ENCODE data around the gene TFEB.

The TFEB gene

DNA sequence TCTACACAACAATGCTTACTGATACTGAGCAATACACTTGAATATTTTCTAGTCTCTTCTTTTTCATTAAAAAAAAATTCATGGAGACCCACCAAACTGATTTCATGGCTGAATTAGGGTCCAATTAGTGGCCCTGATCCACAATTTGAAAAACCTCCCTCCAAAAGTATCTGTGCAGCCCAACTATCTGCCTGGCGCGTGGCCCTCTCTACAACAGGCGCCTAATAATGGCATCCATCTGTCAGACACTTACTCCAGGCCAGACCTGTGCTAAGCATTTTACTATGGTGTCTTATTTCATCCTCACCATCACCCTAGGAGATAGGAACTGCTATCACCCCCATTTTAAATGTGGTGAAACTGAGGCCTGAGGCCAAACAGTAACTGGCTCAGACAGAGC lies 14.0 kb downstream of the TFEB start:
- DNase-seq = no peak

DNA sequence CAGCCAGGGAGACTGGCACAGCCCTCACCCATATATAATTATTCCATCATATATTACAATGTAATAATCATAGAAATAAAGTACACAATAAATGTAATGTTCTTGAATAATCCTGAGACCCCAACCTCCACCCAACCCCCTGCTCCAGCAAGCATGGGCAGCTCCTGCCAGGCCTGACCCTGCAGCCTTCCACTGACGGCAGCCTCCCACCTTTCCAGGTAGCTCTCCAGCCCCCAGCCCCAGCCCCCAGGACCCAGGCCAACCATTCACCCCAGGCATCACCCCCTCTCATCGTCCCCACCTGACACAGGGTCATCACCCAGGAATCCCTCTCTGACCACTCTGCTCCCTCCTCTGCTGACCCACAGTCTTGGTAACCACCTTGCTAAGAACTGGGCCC lies 14.6 kb downstream of the TFEB start:
- no peak for DNase-seq

DNA sequence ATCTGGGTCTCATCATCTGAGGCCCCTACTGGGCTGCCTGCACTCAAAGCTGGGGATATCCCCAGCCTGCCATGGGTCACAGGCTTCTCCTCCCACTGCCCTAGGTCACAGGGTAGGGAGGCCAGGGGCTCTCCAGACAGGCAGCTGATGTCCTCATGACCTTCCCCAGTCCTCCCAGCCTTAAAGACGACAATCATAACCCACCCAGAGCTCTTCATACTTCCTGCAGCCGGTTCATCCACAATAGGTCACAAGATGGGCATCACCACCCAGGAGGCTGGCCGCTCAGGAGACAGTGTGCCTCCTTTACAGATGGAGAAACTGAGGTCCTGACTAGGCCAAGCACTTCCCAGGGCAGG lies 15.2 kb downstream of the TFEB start:
- no peak for DNase-seq

DNA sequence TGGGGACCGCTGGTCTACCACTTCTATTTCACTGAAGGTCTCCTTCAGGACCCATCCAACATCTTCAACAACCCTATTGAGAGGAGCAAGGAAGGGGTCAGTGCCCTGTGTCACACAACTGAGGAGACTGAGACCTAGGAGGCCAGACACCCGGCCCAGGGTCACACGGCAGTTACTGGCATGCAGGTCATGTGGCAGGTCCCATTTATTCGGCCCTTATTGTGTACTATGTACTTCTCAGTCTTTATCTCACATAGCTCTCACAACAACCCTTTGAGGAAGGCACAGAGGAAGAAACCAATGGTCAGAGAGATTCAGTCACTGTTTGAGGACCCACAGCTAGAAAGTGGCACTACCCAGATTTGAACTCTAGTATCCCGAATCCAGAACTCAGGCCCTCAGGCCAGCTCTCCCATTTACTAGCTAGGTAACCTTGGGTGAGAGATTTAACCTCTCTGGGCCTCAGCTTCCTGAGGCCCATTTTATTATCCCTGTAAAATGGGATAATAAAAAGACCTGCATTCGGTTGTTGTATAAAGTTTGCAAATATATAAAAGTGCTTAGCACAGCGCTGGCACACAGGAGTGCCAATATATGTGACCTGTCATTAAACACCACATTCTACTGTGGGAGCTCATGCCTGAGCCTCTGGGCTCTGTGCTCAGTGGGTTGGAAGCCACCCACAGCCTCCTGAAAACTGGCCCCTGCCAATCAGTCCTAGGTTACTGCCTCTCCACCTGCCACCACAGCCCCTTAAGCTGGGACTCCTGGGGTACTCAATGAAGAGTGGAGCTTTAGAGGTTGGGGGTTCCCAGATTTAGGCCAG lies 15.8 kb downstream of the TFEB start:
- DNase-seq = no peak

DNA sequence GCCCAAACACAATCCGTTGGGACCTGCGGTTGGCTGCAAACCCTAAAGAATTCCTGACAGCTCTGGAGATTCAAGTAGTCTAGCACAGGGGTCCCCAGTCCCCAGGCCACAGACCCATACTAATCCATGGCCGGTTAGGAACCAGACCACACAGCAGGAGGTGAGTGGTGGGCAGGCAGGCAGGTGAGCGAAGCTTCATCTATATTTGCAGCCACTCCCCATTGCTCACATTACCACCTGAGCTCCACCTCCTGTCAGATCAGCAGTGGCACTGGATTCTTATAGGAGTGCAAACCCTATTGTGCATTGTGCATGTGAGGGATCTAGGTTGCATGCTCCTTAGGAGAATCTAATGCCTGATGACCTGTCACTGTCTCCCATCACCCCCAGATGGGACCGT lies 16.6 kb downstream of the TFEB start:
- no peak for DNase-seq

DNA sequence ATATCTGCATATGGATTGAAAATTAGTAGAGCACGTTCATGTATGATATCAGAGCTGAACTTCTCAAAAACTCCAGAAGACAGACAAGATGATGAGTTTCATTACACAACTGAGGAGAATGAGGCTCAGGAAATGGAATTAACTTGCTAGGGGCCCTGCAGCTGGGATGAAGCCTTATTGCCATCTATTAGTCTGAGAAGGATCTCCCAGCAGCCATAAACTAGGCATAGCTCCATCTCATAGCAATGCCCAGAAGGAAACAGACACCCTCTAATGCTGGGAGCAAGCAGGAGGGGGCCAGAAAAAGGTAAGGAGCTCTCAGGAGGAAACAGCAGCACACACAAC lies 18.0 kb downstream of the TFEB start:
- DNase-seq = no peak

DNA sequence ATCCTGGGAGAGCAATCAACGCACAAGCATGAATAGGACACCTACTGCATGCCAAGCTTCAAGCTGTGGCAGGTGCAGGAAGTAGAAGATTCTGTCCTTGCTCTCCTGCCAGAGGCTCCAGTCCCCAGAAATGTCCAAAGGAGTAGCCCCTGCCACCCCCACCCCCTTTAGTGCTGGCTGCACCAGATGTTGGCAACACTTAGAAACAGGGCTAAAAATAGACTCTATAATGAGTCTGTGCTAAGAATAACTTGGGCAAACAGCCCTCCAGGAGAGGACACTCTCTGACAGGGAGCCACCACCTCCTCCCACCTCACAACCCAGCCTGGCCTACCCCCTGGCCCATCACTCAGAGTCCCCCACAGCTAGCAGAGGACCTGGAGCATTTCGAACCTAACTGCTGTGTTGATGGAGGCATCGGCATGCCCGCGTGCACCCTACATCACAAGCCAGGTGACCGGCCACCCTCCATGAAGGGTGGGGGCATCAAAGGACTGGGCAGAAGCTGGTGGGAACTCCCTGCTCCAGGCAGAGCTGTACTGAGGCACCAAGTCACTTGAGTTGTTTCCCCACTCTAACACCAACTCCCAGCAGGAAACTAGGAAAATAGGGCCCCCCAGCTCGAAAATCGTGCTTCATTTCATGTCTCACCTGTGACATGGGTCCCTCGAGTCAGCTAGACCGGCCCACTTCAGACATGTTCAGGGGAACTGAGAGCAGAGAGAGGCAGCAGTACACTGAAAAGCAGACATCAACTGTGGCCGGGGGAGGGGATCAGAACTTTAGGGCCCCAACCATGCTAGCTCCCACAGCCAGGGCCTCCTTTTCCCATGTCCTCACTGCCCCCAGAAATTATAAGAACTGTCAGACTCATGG lies 18.7 kb downstream of the TFEB start:
- DNase-seq = no peak

DNA sequence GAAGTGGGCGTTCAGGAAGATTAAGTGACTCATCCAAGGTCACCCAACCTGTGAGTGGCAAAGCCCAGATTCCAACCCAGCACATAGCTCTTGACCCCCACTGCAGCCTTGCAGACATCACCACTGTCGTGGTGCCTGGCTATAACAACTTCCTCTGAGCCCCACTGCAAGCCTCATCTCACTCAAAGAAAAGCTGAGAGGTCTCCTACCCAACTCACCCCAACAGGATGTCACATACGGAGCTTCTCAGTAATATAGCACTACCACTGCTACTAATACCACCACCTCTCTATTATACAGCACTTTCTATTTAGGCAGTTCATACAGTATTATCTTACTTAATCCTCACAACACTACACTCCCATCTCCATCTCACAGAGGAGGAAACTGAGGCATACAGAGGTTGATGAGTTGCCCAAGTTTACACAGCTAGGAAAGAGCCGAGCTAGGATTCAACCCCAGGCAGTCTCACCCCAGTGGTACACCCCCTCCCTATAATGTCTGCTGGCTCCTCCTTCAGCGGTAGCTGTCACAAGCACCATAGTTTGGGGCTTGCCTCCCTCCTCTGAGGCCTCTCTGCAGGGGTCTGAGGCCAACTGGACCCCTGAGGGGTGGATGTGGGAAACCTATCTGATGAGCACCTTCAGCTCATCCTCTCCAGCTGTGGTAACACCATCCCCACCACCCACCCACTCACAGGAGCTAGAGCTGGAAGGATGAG lies 19.5 kb downstream of the TFEB start:
- no peak for DNase-seq

DNA sequence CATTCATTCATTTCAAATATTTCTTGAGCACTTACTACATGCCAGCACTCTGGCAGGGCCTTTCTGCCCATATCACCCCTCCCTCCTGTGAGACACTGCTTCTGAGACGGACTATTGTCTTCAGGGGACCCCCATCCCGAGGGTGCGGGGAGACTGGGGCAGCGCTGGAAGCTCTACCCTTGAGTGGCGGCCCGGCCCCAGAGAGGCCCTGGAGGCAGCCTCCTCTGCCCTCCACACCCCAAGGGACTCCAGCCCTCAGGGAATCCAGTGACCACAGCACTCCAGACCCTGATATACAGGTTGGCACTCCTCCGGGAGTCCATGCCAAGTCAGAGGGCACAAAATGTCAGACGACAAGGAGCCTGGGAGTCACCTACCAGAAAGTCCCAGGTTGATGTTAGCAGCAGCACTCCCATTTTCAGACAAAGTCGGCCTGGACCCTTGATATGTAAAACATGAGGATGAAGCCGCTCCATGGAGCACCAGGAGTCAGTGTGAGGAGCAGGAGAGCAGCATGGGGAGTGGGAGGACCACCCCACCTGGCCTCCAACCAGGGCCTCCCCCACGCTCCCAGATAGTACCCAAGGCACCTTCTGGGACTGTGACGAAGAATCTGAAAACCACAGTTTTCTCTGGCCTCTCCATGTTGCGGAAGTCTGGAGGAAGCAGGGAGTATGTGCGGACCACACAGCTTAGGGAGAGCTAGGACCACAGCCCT lies 20.7 kb downstream of the TFEB start:
- no peak for DNase-seq

DNA sequence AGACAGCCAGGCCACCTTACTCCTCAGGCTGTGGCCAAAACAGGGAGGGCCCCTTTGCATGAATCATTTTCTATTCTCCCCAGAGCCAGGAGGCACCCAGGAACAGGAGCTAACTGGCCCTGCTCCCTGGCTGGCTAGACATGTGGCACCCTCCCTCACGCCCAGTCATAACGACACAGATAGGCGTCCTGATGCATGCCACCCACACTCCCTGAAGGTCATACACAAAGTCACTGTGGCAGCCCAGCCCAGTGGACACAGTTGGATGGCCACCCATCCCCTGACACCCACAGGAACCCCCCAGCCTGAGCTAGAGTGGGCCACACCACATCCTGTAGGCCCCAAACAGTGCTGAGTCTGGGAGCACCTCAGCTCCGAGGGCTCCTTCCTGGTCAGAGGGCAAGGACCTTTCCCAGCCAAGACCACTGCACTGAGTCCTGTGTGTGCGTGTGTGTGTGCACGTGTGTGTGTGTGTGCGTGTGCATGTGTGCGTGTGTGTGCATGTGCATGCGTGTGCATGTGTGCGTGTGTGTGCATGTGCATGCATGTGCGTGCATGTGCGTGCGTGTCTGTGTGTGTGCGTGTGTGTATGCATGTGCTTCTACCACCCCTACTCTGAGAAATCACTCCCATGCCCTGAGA lies 21.6 kb downstream of the TFEB start:
- no peak for DNase-seq

DNA sequence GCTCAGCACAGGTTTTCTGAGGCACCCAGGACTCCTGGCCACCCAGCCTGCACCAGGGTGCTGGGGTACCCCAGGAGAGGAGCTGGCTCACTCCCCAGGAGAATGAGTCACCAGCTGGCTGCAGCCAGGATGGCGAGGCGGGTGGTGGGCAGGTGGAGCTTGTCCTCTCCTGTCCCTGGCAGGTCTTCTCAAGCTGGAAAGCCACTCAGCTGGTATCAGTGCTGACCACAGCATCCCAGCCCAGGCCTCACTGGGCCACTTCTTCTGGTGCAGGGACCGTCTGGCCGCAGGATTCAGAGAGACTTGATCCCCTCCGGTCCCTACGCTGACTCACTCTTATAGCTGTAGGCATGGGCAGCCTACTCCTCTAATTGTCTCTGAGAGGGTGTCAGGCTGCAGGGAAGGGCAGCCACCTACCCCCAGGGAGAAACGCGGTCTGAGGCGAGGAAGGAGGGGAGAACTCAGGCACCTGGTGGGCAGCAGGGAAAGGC lies 22.2 kb downstream of the TFEB start:
- no peak for DNase-seq

DNA sequence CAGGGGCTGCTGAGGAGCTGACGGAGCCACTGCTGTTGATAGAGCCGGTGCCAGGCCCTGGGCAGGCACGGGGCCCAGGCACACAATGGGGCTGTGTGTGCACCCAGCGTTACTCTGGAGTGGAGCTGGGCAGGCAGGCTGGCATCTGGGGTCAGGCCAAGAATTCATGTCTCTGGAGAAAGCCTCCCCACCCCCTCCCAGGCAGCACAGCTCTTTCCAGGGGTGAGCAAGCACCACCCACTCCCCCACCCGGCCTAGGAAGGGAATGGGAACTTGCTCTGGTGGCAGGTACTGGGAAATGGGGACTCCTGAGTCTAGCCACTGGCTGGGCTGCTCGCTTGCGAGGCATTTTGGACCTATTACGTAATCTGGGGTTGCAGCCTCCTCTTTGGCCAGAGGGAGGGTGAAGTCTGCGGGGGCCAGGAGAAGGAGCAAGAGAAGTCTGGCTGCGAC lies 22.7 kb downstream of the TFEB start:
- DNase-seq = no peak

DNA sequence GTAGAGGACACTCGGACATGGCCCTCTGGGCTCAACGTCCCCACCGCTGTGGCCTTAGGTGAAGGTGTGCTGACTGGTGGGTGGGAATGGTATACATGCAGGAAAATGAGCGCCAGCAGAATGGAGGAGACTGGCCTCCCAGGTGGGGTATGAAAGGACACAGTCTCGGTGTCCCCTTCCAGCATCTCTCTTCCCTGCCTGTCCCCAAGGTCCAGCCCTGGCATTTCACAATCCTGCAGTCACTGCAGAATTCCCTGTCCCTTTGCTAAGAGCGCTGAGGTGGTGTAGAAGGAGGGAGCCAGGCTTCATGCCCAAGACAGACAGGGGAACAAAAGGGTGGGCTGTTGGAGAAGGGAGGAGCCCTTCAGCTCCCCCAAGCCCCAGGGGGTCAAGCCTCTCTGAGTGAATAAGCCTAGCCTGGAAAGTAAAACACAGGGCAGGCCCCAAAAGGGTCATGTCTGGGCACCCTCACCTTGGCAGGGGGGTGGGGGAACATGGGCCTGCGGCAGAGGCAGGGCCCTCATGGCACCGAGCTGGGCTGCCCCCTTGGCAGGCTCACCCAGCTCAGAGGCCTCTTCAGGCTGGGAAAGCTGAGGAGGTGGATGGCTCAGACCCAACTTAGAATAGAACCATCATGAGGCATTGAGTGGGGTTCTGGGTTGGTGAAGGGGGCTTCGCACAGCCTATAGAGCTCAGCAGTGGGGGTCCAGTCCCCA lies 23.9 kb downstream of the TFEB start:
- DNase-seq = no peak

DNA sequence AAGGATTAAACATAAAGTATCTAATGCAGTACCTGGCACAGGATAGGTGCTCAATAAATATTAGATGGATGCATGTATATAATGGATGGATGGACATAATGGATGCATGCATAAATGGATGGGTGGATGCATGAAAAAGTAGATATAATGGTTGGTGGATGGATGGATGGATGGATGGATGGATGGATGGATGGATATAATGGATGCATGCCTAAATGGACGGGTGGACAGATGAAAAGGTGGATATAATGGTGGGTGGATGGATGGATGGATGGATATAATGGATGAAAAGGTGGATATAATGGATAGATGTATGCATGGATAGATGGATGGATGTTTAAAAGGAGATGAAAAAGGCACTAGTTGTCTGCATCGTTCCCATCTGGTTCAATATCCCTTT lies 26.0 kb downstream of the TFEB start:
- DNase-seq = no peak

DNA sequence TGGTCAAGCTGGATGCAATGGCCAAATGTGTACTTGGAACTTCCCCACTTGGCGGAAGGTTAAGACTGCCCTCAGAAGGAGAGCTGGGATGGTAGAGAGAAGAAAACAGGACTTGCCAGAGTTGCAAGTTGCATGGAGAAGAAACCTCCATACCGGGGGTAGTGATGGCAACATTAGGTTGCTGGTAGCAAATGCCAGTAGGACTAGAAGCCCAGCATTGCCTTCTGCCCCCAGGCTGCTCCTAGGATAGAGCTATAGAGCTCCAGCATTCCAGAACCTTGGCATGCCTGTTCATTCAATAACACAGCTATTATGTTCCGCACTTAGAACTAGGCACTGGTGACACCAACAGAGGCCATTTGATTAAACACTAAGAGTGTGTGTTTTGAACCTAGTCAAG lies 26.6 kb downstream of the TFEB start:
- DNase-seq = no peak

DNA sequence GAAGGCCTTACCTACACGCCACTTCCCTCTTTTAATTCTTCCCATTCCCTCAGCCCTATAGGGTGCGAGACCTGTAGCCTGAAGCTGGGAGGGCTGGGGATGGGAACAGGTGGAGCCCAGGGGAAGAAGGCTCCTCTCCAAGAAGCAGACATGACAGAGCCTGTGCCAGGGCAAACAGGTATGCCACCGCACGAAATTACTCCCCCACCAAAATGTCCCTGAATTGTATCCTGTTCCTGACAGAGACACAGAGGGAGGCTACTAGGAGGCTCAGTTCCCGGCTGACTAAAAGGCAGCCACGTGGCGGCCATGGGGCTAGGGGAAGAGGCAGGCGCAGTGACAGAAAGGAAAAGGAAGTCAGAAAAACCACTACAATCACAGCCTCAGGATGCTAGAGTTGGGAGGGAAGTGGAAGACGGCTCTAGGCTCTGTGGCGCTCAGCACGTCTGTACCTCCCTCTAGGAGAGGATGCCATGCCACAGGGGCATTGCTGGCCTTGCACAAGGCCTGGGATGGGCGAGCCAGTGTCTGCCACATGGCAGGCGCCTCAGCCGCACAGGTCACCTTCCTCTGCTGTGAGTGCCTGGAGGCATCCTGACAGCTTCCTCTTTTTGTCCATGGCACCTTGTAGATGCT lies 27.7 kb downstream of the TFEB start:
- DNase-seq = peak; percentile 21

DNA sequence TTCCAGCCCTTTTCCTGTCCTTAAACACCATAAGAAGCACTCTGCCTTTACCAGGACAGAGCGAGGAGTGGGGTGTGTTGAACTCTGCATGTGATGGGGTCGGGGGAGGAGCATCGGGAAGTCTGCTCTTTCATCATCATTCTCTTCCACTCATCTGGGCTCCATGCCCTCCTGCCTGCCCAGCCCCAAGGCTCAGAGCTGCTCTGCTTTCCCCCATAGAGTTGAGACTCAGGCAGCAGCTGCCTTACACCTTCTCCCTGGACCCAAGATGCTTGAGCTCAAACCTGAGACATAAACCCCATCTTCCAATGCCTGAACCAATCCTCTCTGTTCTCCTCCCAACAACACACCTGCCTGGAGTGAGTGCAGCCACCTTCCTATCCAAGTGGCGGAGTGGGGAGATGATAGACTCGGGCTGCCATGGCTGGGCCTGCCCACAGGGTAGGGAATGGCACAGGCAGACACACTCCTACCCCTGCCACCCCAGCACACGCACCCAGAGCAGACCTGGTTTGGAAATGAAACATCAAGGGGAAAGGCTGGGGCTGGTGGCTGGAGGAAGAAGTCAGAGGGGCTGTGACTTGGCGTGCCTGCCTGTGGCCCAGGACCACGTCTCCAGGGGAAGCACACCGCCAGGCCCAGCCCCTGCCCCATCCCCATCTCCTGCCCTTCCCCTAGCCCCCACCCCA lies 28.4 kb downstream of the TFEB start:
- peak; percentile 15 for DNase-seq

DNA sequence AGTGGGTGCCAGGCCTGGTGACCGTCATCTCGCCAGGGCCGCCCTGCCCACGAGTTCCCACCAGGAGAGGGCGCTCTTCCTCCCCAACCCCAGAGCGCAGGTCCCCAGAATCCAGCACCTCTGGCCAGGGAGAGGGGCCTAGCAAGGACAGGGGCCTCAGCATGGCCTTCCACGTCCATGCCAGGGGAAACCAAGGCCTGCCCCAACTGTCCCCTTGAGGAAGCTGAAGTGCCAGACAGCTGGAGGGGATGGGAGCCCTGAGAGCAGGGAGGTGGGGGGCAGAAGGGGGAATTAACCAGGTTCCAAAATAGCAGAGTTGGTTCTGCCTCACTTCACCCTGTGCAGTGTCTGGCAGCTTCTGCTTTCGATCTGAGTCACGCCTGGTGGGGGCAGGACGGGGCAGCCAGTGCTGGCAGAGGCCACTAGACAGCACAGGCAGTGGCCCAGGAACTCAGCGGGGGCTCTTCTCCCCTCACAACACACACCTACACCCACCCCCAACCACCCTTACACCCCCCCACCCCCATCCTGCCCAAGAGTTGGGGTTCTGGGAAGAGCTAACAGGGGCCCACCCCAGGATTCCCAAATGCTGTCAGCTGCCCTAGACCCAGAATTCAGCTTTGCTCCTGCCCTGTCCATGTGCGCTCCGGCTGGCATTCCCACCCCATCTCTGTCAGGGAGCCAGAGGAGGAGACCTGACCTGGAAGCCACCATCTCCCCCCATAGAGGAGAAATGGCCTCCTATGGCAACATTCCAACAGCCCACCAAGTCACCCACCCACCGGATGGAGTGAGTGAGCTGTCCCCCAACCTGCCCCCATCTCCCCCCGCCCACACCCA lies 29.2 kb downstream of the TFEB start:
- DNase-seq = peak; percentile 72

DNA sequence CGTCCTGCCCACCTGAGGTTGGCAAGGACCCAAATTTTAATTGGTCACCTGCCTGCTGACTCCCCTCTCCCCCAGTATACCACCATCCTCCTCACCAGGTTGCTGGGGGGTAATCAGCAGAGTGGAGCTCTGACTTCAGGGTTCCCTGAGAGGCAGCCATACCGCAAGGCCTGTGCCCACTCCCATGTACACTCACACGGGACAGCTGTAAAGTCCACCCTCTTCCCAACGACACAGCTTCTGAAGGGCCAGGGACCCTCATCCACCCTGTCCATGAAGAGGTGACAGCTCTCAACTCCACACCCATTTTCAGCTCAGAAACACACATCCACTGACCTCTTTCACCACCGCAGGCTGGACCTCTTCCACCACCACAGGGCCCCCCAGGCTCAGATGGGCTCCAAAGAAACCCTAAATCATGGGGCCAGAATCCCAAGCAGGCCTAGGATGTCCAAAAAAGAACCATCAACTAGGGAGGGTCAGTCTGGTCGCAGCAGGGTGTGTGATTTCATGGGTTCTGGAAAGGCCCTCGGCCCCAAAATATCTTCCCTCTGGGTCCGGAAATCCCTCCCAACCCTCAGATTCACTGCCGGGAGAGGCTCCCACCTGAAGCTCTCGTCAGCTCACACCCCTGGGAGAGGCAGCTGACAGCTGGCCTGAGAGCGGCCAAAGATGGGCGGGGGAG lies 30.0 kb downstream of the TFEB start:
- no peak for DNase-seq

All from stimulated activated CD4-positive, alpha-beta T cell treated with anti-CD3 and anti-CD28 coated beads, Interleukin-4, amount 100 ng/mL, for 1 hour (primary cell).